OCI-LY1 (cell line): ENCODE measurements around the gene PCDHB13.

Experiments used
- H2AFZ ChIP-seq: fragments of 200-600 bp; sonication (generic), shearing (Covaris generic); 2 replicates; pipeline ENCODE4 v1.6.0; 2014; ENCODE audit warnings: antibody characterized with exemption, mild to moderate bottlenecking, low read length
- H3F3A ChIP-seq: fragments of 200-600 bp; sonication (generic), shearing (Covaris generic); 2 replicates; pipeline ENCODE4 v1.6.0; 2014; ENCODE audit warnings: mild to moderate bottlenecking, antibody characterized with exemption, low read length, moderate library complexity; ENCODE audit not compliant: insufficient read depth
- H3K27ac ChIP-seq: fragments of 200-600 bp; sonication (generic); 2 replicates; pipeline ENCODE4 v1.5.1; 2014; ENCODE audit warnings: low read length, mixed run types, mild to moderate bottlenecking, low read depth; ENCODE audit not compliant: poor library complexity, severe bottlenecking
- H3K27me3 ChIP-seq: fragments of 200-600 bp; sonication (generic); 2 replicates; pipeline ENCODE4 v1.6.0; 2014; ENCODE audit warnings: antibody characterized with exemption, mild to moderate bottlenecking, low read length, moderate library complexity; ENCODE audit not compliant: insufficient read depth
- H3K36me3 ChIP-seq: fragments of 200-600 bp; sonication (generic); 2 replicates; pipeline ENCODE4 v1.6.1; 2014; ENCODE audit warnings: mild to moderate bottlenecking, antibody characterized with exemption, low read length, moderate library complexity, mixed read lengths; ENCODE audit not compliant: insufficient read depth
- H3K4me1 ChIP-seq: fragments of 200-600 bp; sonication (generic); 2 replicates; pipeline ENCODE4 v1.5.1; 2014; ENCODE audit warnings: mild to moderate bottlenecking, low read length, moderate library complexity; ENCODE audit not compliant: insufficient read depth, severe bottlenecking
- H3K4me2 ChIP-seq: fragments of 200-600 bp; sonication (generic), shearing (Covaris generic); 2 replicates; pipeline ENCODE4 v1.6.1; 2014; ENCODE audit warnings: low read length
- H3K4me3 ChIP-seq: fragments of 200-600 bp; sonication (generic); 2 replicates; pipeline ENCODE4 v1.5.1; 2014; ENCODE audit warnings: low read length, low read depth, mild to moderate bottlenecking, mixed read lengths; ENCODE audit not compliant: poor library complexity, severe bottlenecking
- H3K79me2 ChIP-seq: fragments of 200-600 bp; shearing (Covaris generic); 2 replicates; pipeline ENCODE4 v1.6.1; 2016; ENCODE audit warnings: mixed run types, low read length, mixed read lengths; ENCODE audit not compliant: insufficient read depth
- H3K9ac ChIP-seq: fragments of 200-600 bp; sonication (generic), shearing (Covaris generic); 2 replicates; pipeline ENCODE4 v1.6.1; 2014; ENCODE audit warnings: mild to moderate bottlenecking, low read length, mixed read lengths
- H3K9me2 ChIP-seq: fragments of 200-600 bp; sonication (generic), shearing (Covaris generic); 2 replicates; pipeline ENCODE4 v1.6.1; 2014; ENCODE audit warnings: low read depth, mild to moderate bottlenecking, low read length, mixed read lengths
- H3K9me3 ChIP-seq: fragments of 200-600 bp; shearing (Covaris generic); 2 replicates; pipeline ENCODE4 v1.6.1; 2014; ENCODE audit warnings: low read length, mixed read lengths
- H4K20me1 ChIP-seq: fragments of 200-600 bp; sonication (generic), shearing (Covaris generic); 2 replicates; pipeline ENCODE4 v1.6.0; 2016; ENCODE audit warnings: mild to moderate bottlenecking, low read length; ENCODE audit not compliant: insufficient read depth
- CTCF ChIP-seq: fragments of 200-600 bp; sonication (generic), shearing (Covaris generic); IDR thresholded peaks from 2 replicates; pipeline ENCODE4 v1.5.1; 2017; ENCODE audit warnings: mild to moderate bottlenecking, antibody characterized with exemption, low read length, moderate library complexity, mixed read lengths
- EZH2 ChIP-seq: fragments of 200-600 bp; sonication (generic), shearing (Covaris generic); IDR thresholded peaks from 2 replicates; pipeline ENCODE4 v1.8.0; 2017; ENCODE audit warnings: borderline replicate concordance, mixed run types, mild to moderate bottlenecking, antibody characterized with exemption, low read length, moderate library complexity, mixed read lengths

The PCDHB13 gene

GRCh38 chr5:141258464-141258863 lies 44.7 kb downstream of the PCDHB13 start:
- H3K79me2 ChIP-seq: no peaks in the 10 kb centered on the region
- no peak overlapping the region for H3K4me3 ChIP-seq
- H3K9ac ChIP-seq: no peak overlapping the region
- no peaks in the 10 kb centered on the region for H4K20me1 ChIP-seq
- peaks cover 53% of the 10 kb centered on the region for H3K9me3 ChIP-seq
- no peaks in the 10 kb centered on the region for H3K9me2 ChIP-seq
- no peaks in the 10 kb centered on the region for H3K36me3 ChIP-seq
- no peak overlapping the region for H3K4me2 ChIP-seq
- no peaks in the 10 kb centered on the region for H3K27me3 ChIP-seq
- H3F3A ChIP-seq: no peaks in the 10 kb centered on the region
- no peak overlapping the region for H3K27ac ChIP-seq
- no peak for TF ChIP-seq EZH2
- no peak for TF ChIP-seq CTCF
- H3K4me1 ChIP-seq: no peaks in the 10 kb centered on the region
- no peak overlapping the region for H2AFZ ChIP-seq

DNA sequence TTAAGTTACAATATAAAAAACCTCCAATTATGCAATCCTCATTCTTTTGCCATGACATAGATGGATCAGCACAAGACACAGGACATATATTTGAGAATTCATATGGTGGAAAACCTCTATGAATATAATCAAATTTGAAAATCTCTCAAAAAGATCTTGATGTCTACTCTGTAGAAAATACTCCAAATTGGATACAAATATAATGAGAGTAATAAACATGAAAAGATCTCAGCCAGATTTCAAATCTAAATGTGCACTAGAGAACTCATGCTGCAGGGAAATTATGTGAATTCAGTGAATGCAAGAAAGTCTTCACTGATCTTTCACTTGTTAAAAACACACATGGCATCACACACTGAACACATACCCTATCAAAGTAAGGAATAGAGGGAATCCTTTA lies 45.2 kb downstream of the PCDHB13 start:
- no peaks in the 10 kb centered on the region for H3K4me1 ChIP-seq
- no peaks in the 10 kb centered on the region for H3K79me2 ChIP-seq
- H3K27ac ChIP-seq: no peak overlapping the region
- no peaks in the 10 kb centered on the region for H4K20me1 ChIP-seq
- no peak overlapping the region for H3K4me3 ChIP-seq
- no peak overlapping the region for H2AFZ ChIP-seq
- no peaks in the 10 kb centered on the region for H3K9me2 ChIP-seq
- H3K27me3 ChIP-seq: no peaks in the 10 kb centered on the region
- no peak overlapping the region for H3K4me2 ChIP-seq
- no peak overlapping the region for H3K9ac ChIP-seq
- TF ChIP-seq EZH2: no peak
- no peak for TF ChIP-seq CTCF
- peaks cover 49% of the 10 kb centered on the region for H3K9me3 ChIP-seq
- H3K36me3 ChIP-seq: no peaks in the 10 kb centered on the region
- H3F3A ChIP-seq: no peaks in the 10 kb centered on the region

- H4K20me1 ChIP-seq: no peaks in the 10 kb centered on the region
- no peaks in the 10 kb centered on the region for H3K36me3 ChIP-seq
- no peaks in the 10 kb centered on the region for H3K9me2 ChIP-seq
- H3K4me1 ChIP-seq: no peaks in the 10 kb centered on the region
- H3F3A ChIP-seq: no peaks in the 10 kb centered on the region
- peaks cover 47% of the 10 kb centered on the region for H3K9me3 ChIP-seq
- H3K4me3 ChIP-seq: no peak overlapping the region
- H3K9ac ChIP-seq: no peak overlapping the region
- no peaks in the 10 kb centered on the region for H3K27me3 ChIP-seq
- H3K4me2 ChIP-seq: no peak overlapping the region
- H3K27ac ChIP-seq: no peak overlapping the region
- TF ChIP-seq CTCF: no peak
- TF ChIP-seq EZH2: no peak
- H3K79me2 ChIP-seq: no peaks in the 10 kb centered on the region
- H2AFZ ChIP-seq: no peak overlapping the region
These were observed 46.9 kb downstream of the PCDHB13 start for GRCh38 chr5:141260458-141261237.
